Stomach (tissue), 4 donors: Measurements from ENCODE around the gene VPS45.

Experiments
- EP300 ChIP-seq: sonication (generic); formaldehyde crosslinking; IDR thresholded peaks from one replicate; pipeline ENCODE4 v1.6.1; 2017; ENCODE audit warnings: antibody characterized with exemption
- POLR2A ChIP-seq, 4 donors: fragments of 450-650 bp; IDR thresholded peaks; one replicate each; pipeline ENCODE4 v1.6.1; 2016; ENCODE audit warnings: antibody characterized with exemption in 4 of 4, control low read depth in 2 of 4, mild to moderate bottlenecking in 1 of 4, moderate library complexity in 1 of 4
- POLR2AphosphoS5 ChIP-seq, 3 donors: sonication (generic); formaldehyde crosslinking; IDR thresholded peaks; one replicate each; pipeline ENCODE4 v1.6.1; 2016; ENCODE audit warnings: antibody characterized with exemption in 3 of 3
- TF ChIP-seq, protein P1 (sequence below), 7 experiments: fragments of 450-650 bp in 4 of 7; fragments of 200-600 bp in 3 of 7; sonication (generic) in 3 of 7; IDR thresholded peaks; one replicate each; pipeline ENCODE4 v1.5.1; 2016 to 2019; ENCODE audit warnings: antibody characterized with exemption in 7 of 7, control low read depth in 2 of 7, mild to moderate bottlenecking in 1 of 7

DNA sequence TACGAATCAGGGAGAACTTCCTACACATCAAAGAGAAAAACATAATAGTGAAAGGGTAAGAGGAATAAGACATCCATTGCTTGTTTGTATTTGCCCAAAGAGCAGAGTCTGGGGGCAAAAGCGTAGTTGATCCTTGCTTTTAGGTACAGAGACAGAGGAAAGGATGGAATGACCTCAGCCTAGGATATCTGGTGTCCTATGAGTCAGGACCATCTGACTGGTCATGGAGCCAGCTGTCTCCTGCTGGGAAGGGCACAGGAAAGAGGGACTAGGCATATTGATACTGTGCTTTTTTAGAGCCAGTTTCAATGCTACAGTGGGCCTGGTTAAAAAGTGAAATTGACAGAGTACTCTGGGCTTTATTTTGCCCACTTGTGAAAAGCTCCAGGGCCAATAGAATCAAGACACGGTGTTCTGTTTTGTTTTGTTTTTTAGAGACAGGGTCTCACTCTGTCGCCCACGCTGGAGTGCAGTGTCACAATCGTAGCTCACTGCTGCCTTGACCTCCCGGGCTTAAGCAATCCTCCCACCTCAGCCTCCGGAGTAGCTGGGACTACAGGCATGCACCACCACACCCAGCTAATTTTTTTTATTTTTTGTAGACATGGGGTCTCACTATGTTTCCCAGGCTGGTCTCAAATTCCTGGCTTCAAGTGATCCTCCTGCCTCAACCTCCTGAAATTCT, 85.3 kb downstream of the VPS45 start:
- TF ChIP-seq, protein P1, sequence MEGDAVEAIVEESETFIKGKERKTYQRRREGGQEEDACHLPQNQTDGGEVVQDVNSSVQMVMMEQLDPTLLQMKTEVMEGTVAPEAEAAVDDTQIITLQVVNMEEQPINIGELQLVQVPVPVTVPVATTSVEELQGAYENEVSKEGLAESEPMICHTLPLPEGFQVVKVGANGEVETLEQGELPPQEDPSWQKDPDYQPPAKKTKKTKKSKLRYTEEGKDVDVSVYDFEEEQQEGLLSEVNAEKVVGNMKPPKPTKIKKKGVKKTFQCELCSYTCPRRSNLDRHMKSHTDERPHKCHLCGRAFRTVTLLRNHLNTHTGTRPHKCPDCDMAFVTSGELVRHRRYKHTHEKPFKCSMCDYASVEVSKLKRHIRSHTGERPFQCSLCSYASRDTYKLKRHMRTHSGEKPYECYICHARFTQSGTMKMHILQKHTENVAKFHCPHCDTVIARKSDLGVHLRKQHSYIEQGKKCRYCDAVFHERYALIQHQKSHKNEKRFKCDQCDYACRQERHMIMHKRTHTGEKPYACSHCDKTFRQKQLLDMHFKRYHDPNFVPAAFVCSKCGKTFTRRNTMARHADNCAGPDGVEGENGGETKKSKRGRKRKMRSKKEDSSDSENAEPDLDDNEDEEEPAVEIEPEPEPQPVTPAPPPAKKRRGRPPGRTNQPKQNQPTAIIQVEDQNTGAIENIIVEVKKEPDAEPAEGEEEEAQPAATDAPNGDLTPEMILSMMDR (IDR thresholded peaks at IDR 0.05), result no peak
- TF ChIP-seq POLR2A (IDR thresholded peaks at IDR 0.05), result no peak
- peak in 2 of 3 donors; percentile 35 to 58 for TF ChIP-seq POLR2AphosphoS5 (IDR thresholded peaks at IDR 0.05)
- TF ChIP-seq EP300, result no peak
